Iris pigment epithelial cell (primary cell): ENCODE results near the gene SALL3.
"Not testable (repeated sequence)": the region's sequence is repeated elsewhere in the genome, so short reads cannot be mapped to it uniquely, and the experiment has no call there.

Source experiments
- DNase-seq: peaks from one replicate; pipeline ENCODE4 v3.0.0-alpha.2; 2011; ENCODE audit warnings: low read depth

Gene SALL3

DNA sequence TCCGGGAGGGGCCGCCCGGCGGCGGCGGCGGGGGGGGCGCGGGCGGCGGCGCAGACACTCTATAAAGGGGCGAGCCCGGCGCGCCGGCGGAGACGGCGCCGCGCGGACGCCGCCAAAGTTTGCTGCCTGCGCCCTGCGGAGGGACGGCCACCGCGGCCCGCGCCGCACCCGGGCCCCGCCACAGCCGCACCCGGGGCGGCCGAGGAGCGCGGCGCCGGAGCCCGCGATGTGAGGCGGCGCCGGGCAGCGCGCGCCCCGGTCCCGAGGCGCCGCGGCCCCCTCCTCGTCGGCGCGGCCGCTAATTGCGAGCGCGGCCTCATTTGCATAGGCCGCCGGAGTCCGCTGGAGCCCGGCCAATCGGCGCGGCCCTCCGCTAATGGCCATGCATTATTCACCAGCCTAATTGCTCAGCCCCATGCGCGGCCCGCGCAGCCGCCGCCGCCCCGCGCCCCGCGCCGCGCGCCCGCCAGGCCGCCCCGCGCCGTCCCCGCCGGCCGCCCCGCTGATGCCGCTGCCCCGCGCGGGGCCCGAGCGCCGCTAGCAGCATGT lies at the start of gene SALL3:
SALL3 (plus strand) TSS at position 89 of the 549 bp plus-strand sequence; CDS start at position 546, 457 bp downstream.
- no peak for DNase-seq

- no peak for DNase-seq
These were observed 47.3 kb upstream of the SALL3 start for GRCh38 chr18:78932281-78932680.

DNA sequence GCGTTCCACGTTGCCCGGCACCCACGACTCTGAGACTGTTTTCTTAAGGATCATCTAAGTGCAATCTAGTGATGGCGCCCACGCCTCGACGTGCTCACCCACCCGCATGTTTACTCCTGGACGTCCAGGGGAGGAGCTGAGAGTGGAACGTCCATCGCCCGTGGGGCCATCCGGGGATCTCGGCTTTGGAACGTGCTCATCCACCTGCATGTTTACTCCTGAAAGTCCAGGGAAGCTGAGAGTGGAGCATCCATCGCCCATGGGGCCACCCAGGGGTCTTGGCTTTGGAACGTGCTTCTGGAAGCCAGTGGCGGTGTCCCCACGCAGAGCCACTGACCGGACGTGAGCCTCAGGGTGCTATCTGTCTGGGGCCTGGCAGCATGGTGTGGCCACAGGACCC lies 45.6 kb upstream of the SALL3 start:
- no peak for DNase-seq

DNA sequence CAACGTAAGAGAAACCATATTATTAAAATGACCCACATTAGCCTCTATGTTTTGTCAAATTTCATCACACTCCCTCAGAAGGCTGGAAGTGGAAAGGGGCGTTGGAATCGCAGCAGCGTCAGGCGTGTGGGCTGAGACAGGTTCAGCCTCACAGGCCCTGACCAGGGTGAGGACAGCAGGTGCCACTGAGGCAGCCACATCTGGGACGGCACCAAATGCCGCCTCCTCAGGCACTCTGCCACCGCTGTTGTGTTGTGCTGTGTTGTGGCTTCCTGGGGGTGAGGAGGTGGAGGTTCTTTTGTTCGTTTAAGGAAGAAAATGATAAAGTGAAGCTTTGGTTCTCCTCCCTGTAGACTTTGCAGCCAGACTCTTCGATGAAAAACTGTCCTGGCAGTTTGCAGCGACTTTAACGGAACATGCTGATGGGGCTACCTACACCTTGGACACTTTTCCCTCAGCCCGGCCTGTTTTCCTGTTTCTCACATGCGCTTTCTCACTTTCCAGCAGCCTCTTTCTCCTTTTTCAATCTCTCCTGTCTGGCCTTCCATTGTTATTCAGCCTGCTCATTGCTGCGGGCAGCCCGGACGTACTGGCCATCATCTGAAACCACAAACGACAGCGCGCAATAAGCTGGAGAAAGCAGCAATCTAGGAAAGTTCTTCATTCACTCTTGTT lies 44.9 kb upstream of the SALL3 start:
- no peak for DNase-seq

GRCh38 chr18:78935406-78935805 lies 44.2 kb upstream of the SALL3 start:
- DNase-seq, result no peak

- no peak for DNase-seq
These were observed 43.2 kb upstream of the SALL3 start for GRCh38 chr18:78936251-78937005.

GRCh38 chr18:78937166-78937565 lies 42.5 kb upstream of the SALL3 start:
- no peak for DNase-seq

DNA sequence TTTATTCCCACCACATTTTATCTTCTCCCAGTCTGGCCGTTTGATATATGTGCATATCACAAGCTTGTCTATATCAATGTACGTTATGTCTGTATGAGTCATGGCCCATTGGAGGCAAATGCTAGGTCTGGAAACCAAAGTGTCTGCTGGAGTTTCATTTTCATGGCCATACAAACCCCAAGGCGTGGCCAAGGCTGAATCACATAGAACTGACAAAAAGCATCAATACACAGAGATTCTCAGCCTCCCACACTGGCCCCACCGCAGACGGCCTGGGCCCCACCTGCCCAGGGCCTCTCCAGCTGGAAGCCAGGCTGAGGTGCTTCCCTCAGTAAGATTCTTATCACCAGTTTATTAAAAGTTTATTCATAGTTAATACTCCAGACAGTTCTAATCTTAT lies 40.5 kb upstream of the SALL3 start:
- DNase-seq, result peak; percentile 1

- no peak for DNase-seq
These were observed 39.7 kb upstream of the SALL3 start for GRCh38 chr18:78939734-78940494.

DNA sequence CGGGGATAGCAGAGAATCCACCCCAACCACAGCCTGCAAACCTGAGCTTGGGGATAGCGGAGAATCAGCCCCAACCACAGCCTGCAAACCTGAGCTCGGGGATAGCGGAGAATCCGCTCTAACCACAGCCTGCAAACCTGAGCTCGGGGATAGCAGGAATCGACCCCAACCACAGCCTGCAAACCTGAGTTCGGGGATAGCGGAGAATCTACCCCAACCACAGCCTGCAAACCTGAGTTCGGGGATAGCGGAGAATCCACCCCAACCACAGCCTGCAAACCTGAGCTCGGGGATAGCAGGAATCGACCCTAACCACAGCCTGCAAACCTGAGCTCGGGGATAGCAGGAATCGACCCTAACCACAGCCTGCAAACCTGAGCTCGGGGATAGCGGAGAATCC lies 37.4 kb upstream of the SALL3 start:
- DNase-seq, result not testable (repeated sequence)

- DNase-seq, result no peak
These were observed 34.0 kb upstream of the SALL3 start for GRCh38 chr18:78945628-78946027.

DNA sequence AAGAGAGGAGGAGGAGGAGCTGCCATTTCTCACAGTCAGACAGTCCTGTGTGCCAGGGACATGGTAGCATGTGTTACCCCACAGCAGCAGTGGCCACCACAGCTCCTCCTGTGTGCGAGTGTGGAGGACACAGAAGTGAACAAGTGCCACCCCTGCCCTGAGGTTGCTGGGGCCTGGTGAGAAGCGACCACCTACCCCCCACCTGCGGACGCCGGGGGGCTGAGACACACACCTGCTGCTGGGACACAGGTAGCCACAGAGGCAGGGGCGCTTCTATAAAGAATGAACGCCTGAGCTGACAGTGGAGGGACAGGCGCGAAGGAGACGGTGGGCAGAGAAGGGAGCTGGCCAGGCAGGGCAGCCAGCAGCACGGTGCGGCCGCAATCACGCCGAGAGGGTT lies 32.3 kb upstream of the SALL3 start:
- DNase-seq, result no peak

DNA sequence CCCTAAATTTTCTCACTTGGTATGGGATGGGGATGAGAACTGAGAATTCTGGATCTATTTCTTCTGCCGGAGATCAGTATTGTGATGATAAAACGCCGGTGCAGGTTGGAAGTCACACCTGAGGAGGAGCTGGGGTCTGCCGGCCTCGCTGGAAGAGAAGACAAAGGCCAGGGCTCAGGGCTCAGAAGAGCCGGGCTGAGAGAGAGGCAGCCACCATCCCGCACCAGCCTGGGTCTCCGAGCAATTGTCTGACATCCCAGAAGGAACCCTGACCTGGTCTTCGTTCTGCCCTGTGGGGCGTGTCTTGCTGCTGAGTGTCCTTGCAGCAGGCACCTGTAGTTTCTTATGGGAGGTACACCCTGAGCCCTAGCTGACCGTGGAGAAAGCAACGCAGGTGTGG lies 31.4 kb upstream of the SALL3 start:
- DNase-seq, result no peak

- no peak for DNase-seq
These were observed 30.9 kb upstream of the SALL3 start for GRCh38 chr18:78948707-78949106.

GRCh38 chr18:78949216-78949615 lies 30.4 kb upstream of the SALL3 start:
- no peak for DNase-seq

DNA sequence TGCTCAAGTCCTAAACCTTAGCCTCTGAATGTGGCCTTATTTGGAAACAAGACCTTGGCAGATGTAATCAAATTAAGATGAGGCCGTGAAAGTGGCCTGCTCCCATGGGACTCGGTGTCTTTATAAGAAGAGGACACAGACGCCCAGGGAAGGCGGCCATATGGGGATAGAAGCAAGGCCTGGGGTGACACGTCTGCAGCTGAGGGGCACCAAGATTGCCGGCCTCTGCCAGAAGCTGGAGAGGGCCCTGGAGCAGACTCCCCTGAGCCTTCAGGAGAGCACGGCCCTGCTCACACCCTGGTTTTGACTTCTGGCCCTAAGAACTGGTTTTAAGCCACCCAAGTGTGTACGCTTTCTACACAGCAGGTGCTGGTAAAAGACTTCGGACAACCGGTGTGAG lies 29.2 kb upstream of the SALL3 start:
- no peak for DNase-seq

DNA sequence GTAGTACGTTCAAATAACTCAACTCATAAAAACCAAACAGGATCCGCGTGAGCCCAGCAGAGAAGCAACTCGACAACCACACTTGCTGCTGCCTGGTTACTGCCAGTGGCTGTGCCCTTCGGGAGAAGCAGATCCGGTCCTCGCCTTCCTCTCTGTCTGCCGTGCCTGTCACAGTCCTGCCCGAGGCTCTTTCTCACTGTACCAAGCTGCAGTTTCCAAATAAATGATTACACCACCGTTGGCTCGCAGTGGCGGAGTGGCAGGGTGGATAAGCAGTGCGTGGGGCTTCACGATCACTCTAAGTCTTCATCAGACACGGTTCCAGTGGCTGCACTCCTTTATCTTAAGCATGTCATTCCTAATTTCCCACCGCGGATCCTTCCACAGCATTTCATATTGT lies 26.1 kb upstream of the SALL3 start:
- no peak for DNase-seq

GRCh38 chr18:78955051-78955450 lies 24.6 kb upstream of the SALL3 start:
- no peak for DNase-seq

GRCh38 chr18:78957140-78957539 lies 22.5 kb upstream of the SALL3 start:
- no peak for DNase-seq

GRCh38 chr18:78960709-78961108 lies 18.9 kb upstream of the SALL3 start:
- DNase-seq, result no peak

GRCh38 chr18:78962098-78962497 lies 17.5 kb upstream of the SALL3 start:
- DNase-seq, result no peak

DNA sequence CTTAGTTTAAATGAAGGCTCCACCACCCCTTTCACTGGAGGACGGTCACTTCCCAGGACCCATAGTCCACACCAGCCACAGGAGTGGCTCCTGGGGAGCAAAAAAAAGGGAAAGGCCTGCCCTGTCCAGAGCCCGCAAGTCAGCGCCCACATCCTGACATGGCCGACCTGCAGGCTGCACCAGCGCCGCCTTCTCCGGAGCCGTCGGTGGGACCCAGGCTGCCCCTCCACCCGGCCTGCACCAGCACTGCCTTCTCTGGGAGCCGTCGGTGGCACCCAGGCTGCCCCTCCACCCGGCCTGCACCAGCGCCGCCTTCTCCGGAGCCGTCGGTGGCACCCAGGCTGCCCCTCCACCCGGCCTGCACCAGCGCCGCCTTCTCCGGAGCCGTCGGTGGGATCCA lies 14.9 kb upstream of the SALL3 start:
- DNase-seq, result not testable (repeated sequence)

DNA sequence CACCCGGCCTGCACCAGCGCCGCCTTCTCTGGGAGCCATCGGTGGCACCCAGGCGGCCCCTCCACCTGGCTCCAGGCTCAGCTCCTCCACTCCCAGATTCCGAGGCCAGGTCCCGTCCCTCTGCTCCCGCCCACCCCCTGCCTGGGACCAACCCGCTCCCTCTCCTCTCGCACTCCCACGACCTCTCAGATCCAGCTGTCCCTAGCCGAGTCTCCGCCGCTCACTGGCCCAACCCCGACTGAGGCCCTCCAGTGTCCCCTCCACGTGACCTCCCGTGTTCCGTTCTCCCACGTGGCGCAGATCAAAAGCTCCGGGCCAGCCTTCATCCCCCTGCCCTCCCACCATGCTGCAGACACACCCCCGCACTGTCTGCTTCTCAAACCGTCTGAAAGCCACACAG lies 14.4 kb upstream of the SALL3 start:
- DNase-seq, result no peak
